ENCODE data around the gene DMBT1.

DNA sequence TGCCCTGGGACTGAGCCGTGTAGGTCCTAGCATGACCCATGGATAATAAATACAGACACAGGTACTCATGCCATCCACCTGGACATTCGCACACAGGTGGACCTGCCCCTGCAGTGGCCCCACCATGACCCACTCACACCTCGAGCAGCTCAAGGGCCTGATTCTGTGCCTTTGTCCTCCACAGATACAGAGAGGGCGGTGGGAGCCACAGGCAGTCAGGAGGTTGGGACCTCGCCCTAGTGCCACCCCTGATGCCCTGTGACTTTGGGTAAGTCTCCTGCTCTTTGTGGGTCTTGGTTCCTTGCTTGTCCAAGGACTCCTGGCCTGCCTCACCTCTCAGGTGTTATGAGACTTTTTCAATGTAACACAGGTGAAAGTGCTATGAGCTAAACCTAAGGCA is 96.2 kb downstream of the DMBT1 start:
- TF ChIP-seq, protein P1, sequence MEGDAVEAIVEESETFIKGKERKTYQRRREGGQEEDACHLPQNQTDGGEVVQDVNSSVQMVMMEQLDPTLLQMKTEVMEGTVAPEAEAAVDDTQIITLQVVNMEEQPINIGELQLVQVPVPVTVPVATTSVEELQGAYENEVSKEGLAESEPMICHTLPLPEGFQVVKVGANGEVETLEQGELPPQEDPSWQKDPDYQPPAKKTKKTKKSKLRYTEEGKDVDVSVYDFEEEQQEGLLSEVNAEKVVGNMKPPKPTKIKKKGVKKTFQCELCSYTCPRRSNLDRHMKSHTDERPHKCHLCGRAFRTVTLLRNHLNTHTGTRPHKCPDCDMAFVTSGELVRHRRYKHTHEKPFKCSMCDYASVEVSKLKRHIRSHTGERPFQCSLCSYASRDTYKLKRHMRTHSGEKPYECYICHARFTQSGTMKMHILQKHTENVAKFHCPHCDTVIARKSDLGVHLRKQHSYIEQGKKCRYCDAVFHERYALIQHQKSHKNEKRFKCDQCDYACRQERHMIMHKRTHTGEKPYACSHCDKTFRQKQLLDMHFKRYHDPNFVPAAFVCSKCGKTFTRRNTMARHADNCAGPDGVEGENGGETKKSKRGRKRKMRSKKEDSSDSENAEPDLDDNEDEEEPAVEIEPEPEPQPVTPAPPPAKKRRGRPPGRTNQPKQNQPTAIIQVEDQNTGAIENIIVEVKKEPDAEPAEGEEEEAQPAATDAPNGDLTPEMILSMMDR (IDR thresholded peaks at IDR 0.05), result no peak
- TF ChIP-seq EZH2 (IDR thresholded peaks at IDR 0.05; ENCODE audit: borderline replicate concordance, insufficient read depth, low read depth, low read length, poor library complexity, severe bottlenecking), result no peak

All from B cell (primary cell).